ENCODE measurements around the gene HDC.

- no peak for TF ChIP-seq CTCF (IDR thresholded peaks at IDR 0.05)
- TF ChIP-seq POLR2AphosphoS5 (IDR thresholded peaks at IDR 0.05), result no peak
- TF ChIP-seq POLR2A (IDR thresholded peaks at IDR 0.05), result no peak
Observed at GRCh38 chr15:50251638-50252182, 13.8 kb downstream of the HDC start.

All from prostate gland (tissue), 2 donors.